ENCODE results near the gene SNX5.
"Not testable (repeated sequence)": the region's sequence is repeated elsewhere in the genome, so short reads cannot be mapped to it uniquely, and the experiment has no call there.

Gene SNX5

GRCh38 chr20:17966432-17967310, 1.9 kb downstream of the SNX5 start:
- H3K4me1 ChIP-seq (ENCODE audit: control insufficient read depth, insufficient read depth, low read length), result peaks cover 52% of the 10 kb centered on the region
- H3K9ac ChIP-seq (ENCODE audit: low read depth, low read length), result peak overlapping the region; percentile 99
- no peaks in the 10 kb centered on the region for H3K9me3 ChIP-seq (ENCODE audit: control insufficient read depth, insufficient read depth, low read length)
- no peaks in the 10 kb centered on the region for H3K27me3 ChIP-seq (ENCODE audit: control insufficient read depth, insufficient read depth, low read length)
- H3K27ac ChIP-seq (ENCODE audit: low read depth, low read length), result peak overlapping the region; percentile 100
- H3K4me3 ChIP-seq (ENCODE audit: low read depth, low read length), result peak overlapping the region; percentile 79
- peaks cover 62% of the 10 kb centered on the region for H3K36me3 ChIP-seq (ENCODE audit: control insufficient read depth, insufficient read depth, low read length)

DNA sequence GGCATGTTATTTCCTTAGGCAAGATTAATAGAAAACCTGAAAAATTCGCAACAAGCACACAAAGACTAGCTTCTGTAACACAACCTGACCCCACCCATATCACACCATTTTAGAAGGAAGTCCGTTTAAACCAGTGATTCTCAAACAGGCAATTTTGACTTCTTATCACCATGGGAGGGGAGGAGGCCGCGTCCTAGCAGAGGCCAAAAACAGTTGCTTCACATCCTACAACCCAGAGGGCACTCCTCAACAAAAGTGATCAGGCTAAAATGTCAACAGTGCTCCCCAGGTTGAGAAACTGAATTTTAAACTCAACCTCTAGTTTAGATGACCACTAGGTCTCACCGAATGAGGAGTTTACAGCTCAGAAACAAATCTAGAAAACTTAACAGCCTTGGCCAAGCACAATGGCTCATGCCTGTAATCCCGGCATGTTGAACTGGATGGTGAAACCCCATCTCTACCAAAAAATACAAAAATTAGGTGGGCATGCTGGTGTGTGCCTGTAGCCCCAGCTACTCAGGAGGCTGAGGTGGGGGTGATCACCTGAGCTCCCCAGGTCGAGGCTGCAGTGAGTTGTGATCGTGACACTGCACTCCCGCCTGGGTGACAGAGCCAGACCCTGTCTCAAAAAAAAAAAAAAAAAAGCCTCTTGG, 3.4 kb downstream of the SNX5 start:
- H3K27ac ChIP-seq (ENCODE audit: low read depth, low read length), result peak overlapping the region; percentile 50
- H3K4me1 ChIP-seq (ENCODE audit: control insufficient read depth, insufficient read depth, low read length), result peaks cover 52% of the 10 kb centered on the region
- peak overlapping the region; percentile 79 for H3K4me3 ChIP-seq (ENCODE audit: low read depth, low read length)
- no peaks in the 10 kb centered on the region for H3K9me3 ChIP-seq (ENCODE audit: control insufficient read depth, insufficient read depth, low read length)
- H3K27me3 ChIP-seq (ENCODE audit: control insufficient read depth, insufficient read depth, low read length), result no peaks in the 10 kb centered on the region
- H3K36me3 ChIP-seq (ENCODE audit: control insufficient read depth, insufficient read depth, low read length), result peaks cover 57% of the 10 kb centered on the region
- H3K9ac ChIP-seq (ENCODE audit: low read depth, low read length), result peak overlapping the region; percentile 99

GRCh38 chr20:17964632-17965031, 4.0 kb downstream of the SNX5 start:
- peak overlapping the region; percentile 99; the same call in 1 of the 2 replicates for H3K9ac ChIP-seq (ENCODE audit: low read depth, low read length)
- H3K9me3 ChIP-seq (ENCODE audit: control insufficient read depth, insufficient read depth, low read length), result no peaks in the 10 kb centered on the region
- peaks cover 58% of the 10 kb centered on the region for H3K36me3 ChIP-seq (ENCODE audit: control insufficient read depth, insufficient read depth, low read length)
- H3K27ac ChIP-seq (ENCODE audit: low read depth, low read length), result no peak overlapping the region
- peaks cover 56% of the 10 kb centered on the region for H3K4me1 ChIP-seq (ENCODE audit: control insufficient read depth, insufficient read depth, low read length)
- peak overlapping the region; percentile 79 for H3K4me3 ChIP-seq (ENCODE audit: low read depth, low read length)
- H3K27me3 ChIP-seq (ENCODE audit: control insufficient read depth, insufficient read depth, low read length), result no peaks in the 10 kb centered on the region

DNA sequence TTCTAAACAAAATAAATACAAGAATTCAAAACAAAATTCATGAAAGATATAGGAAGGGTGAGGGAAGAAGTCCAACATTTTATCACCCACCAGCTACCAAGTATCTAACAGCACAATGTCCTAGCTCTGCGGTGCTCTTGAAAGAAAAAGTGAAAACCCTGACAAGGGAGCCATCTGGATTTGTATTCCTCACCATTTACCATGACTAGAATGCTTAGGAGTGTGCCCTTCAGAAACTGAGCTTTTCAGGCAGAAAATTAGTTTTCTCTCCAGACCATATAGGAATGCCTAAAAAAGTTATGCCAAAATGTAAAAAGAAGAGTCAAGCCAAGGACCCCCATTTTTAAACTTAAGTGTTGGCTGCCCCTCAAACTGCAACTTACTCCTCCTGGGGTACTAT, 4.5 kb downstream of the SNX5 start:
- Histone ChIP-seq H3K4me1 (ENCODE audit: control insufficient read depth, insufficient read depth, low read length) (peaks cover 61% of the 10 kb centered on the region), H3K4me3 (ENCODE audit: low read depth, low read length) (peak overlapping the region; percentile 79; the same call in 1 of the 2 replicates), H3K27me3 (ENCODE audit: control insufficient read depth, insufficient read depth, low read length) (no peaks in the 10 kb centered on the region), H3K36me3 (ENCODE audit: control insufficient read depth, insufficient read depth, low read length) (peaks cover 58% of the 10 kb centered on the region), H3K9ac (ENCODE audit: low read depth, low read length) (0 out of 2 replicates have a peak overlapping the region, but pooled peaks have one; percentile 9), H3K27ac (ENCODE audit: low read depth, low read length) (peak overlapping the region; percentile 56), H3K9me3 (ENCODE audit: control insufficient read depth, insufficient read depth, low read length) (no peaks in the 10 kb centered on the region)

GRCh38 chr20:17963114-17963897, 5.3 kb downstream of the SNX5 start:
- H3K9me3 ChIP-seq (ENCODE audit: control insufficient read depth, insufficient read depth, low read length), result no peaks in the 10 kb centered on the region
- H3K27ac ChIP-seq (ENCODE audit: low read depth, low read length), result peak overlapping the region; percentile 4
- H3K4me3 ChIP-seq (ENCODE audit: low read depth, low read length), result peak overlapping the region; percentile 79; the same call in 1 of the 2 replicates
- H3K27me3 ChIP-seq (ENCODE audit: control insufficient read depth, insufficient read depth, low read length), result no peaks in the 10 kb centered on the region
- 0 out of 2 replicates have a peak overlapping the region, but pooled peaks have one; percentile 20 for H3K9ac ChIP-seq (ENCODE audit: low read depth, low read length)
- peaks cover 60% of the 10 kb centered on the region for H3K36me3 ChIP-seq (ENCODE audit: control insufficient read depth, insufficient read depth, low read length)
- peaks cover 66% of the 10 kb centered on the region for H3K4me1 ChIP-seq (ENCODE audit: control insufficient read depth, insufficient read depth, low read length)

DNA sequence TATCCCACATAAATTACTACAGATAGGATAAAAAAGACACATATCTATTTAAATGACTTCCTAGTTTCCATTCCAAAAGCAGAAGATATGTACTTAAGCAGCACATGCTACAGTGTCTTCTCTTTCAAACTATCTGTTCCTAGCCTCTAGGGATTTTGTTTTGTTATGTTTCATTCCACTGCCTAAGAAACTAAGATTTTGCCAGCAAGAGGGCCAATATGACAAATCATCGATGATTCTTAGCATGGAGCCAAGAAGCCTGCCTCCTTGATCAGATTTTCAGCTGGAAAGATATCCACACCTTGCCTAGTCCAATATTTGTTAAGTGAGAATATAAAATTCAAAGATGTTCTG, 7.0 kb downstream of the SNX5 start:
- Histone ChIP-seq H3K4me1 (ENCODE audit: control insufficient read depth, insufficient read depth, low read length) (peaks cover 66% of the 10 kb centered on the region), H3K27me3 (ENCODE audit: control insufficient read depth, insufficient read depth, low read length) (no peaks in the 10 kb centered on the region), H3K36me3 (ENCODE audit: control insufficient read depth, insufficient read depth, low read length) (peaks cover 62% of the 10 kb centered on the region), H3K9me3 (ENCODE audit: control insufficient read depth, insufficient read depth, low read length) (no peaks in the 10 kb centered on the region), H3K27ac (ENCODE audit: low read depth, low read length) (peak overlapping the region; percentile 38), H3K4me3 (ENCODE audit: low read depth, low read length) (peak overlapping the region; percentile 27; the same call in 1 of the 2 replicates), H3K9ac (ENCODE audit: low read depth, low read length) (no peak overlapping the region)

- Histone ChIP-seq H3K27ac (ENCODE audit: low read depth, low read length) (peak overlapping the region; percentile 38), H3K4me3 (ENCODE audit: low read depth, low read length) (peak overlapping the region; percentile 27; the same call in 1 of the 2 replicates), H3K4me1 (ENCODE audit: control insufficient read depth, insufficient read depth, low read length) (peaks cover 65% of the 10 kb centered on the region), H3K9me3 (ENCODE audit: control insufficient read depth, insufficient read depth, low read length) (no peaks in the 10 kb centered on the region), H3K9ac (ENCODE audit: low read depth, low read length) (no peak overlapping the region), H3K36me3 (ENCODE audit: control insufficient read depth, insufficient read depth, low read length) (peaks cover 63% of the 10 kb centered on the region), H3K27me3 (ENCODE audit: control insufficient read depth, insufficient read depth, low read length) (no peaks in the 10 kb centered on the region)
Measured at GRCh38 chr20:17960927-17961586, 7.5 kb downstream of the SNX5 start.

- not testable (repeated sequence) for H3K9ac ChIP-seq (ENCODE audit: low read depth, low read length); H3K27me3 ChIP-seq (ENCODE audit: control insufficient read depth, insufficient read depth, low read length); H3K4me3 ChIP-seq (ENCODE audit: low read depth, low read length); H3K9me3 ChIP-seq (ENCODE audit: control insufficient read depth, insufficient read depth, low read length)
- H3K36me3 ChIP-seq (ENCODE audit: control insufficient read depth, insufficient read depth, low read length), result peaks cover 65% of the 10 kb centered on the region
- peak overlapping the region; percentile 38 for H3K27ac ChIP-seq (ENCODE audit: low read depth, low read length)
- peaks cover 59% of the 10 kb centered on the region for H3K4me1 ChIP-seq (ENCODE audit: control insufficient read depth, insufficient read depth, low read length)
Measured at GRCh38 chr20:17960400-17960885, 8.2 kb downstream of the SNX5 start.

GRCh38 chr20:17959257-17959627, 9.4 kb downstream of the SNX5 start:
- Histone ChIP-seq H3K27ac (ENCODE audit: low read depth, low read length) (peak overlapping the region; percentile 46), H3K27me3 (ENCODE audit: control insufficient read depth, insufficient read depth, low read length) (no peaks in the 10 kb centered on the region), H3K9ac (ENCODE audit: low read depth, low read length) (no peak overlapping the region), H3K4me1 (ENCODE audit: control insufficient read depth, insufficient read depth, low read length) (peaks cover 47% of the 10 kb centered on the region), H3K4me3 (ENCODE audit: low read depth, low read length) (no peak overlapping the region; the same call in 1 of the 2 replicates), H3K36me3 (ENCODE audit: control insufficient read depth, insufficient read depth, low read length) (peaks cover 67% of the 10 kb centered on the region), H3K9me3 (ENCODE audit: control insufficient read depth, insufficient read depth, low read length) (no peaks in the 10 kb centered on the region)
